HT-29 (cell line): ENCODE data around the gene ST6GALNAC2. TPM values are rescaled to one million over a fixed set of nuclear protein-coding genes. Genes with fewer than 3 reads are reported as not detected.
"Not testable (repeated sequence)": the region's sequence is repeated elsewhere in the genome, so short reads cannot be mapped to it uniquely, and the experiment has no call there.

Source experiments
- DNase-seq: peaks from one replicate; pipeline ENCODE4 v3.0.0-alpha.2; 2015; ENCODE audit warnings: low spot score
- small RNA-seq: library from RNA; depleted of rRNA; stranded (forward); fragments of <200 nt; gene quantifications from one replicate; pipeline ENCODE3, GENCODE V24; 2014
- total RNA-seq: library from RNA; depleted of rRNA; stranded (reverse); fragments of >200 nt; shearing (Covaris generic); gene quantifications from 2 replicates; pipeline ENCODE4 v1.2.3, GENCODE V29; 2014; rRNA removed

ST6GALNAC2 gene
- total RNA-seq, 1 experiment from 2014 or later = 2.6 TPM

GRCh38 chr17:76528528-76529223 is 57.0 kb downstream of the ST6GALNAC2 start:
- DNase-seq = no peak

GRCh38 chr17:76528156-76528527 is 57.5 kb downstream of the ST6GALNAC2 start:
- no peak for DNase-seq

GRCh38 chr17:76527430-76528111 is 58.1 kb downstream of the ST6GALNAC2 start:
- no peak for DNase-seq

DNA sequence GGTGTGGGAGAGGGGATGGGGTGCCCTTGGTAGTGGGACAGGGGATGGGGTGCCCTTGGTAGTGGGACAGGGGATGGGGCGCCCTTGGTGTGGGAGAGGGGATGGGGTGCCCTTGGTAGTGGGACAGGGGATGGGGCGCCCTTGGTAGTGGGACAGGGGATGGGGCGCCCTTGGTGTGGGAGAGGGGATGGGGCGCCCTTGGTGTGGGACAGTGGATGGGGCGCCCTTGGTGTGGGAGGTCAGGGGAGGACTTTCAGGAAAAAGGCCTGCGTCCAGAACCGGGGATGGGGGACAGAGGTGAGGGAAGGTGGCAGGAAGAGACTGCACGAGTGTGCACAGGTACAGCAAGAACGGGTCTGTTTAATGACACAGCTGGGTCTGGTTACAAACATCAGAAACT is 58.6 kb downstream of the ST6GALNAC2 start:
- not testable (repeated sequence) for DNase-seq

- DNase-seq = not testable (repeated sequence)
Observed at GRCh38 chr17:76525513-76525833, 60.2 kb downstream of the ST6GALNAC2 start.

DNA sequence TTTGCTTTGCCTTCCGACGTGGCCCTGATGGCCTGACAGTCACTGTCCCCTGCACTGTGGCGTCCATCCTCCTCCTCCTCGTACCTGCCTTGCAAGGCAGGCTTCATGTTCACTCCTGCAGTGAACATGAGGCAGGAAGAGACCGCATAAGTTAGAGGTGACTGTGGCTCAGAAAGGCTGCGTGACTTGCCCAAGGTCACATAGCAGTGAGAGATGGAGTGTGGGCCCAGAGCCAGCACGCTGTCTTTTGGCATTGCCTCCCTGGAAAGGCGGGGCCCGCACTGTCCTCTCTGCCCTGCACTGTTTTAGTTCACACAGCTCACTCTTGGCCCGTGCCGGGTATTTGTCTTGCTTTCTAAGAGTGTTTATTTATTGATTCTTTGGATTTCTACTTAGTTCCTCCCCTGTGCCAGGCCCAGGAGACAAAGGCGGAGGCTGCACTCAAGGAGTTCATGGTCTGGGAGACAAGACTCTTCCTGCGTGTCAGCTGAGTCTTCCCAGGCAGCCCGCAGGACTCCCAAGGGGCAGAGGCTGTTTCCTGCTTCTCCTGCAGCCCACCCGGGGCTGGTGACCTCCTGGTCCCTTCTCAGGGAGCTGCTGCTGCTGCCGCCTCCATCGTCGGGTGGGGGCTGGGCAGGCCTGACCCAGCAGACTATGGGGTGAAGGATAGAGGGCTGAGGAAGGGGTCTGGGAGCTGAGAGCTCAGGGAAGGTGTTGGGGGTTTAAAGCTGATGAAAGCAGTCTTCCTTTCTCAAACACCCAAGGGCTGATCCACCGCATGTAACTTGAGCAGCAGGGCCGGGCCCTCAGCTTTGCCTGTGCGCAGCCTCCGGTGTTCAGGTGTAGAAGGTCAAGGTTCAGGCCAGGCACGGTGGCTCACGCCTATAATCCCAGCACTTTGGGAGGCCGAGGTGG is 60.8 kb downstream of the ST6GALNAC2 start:
- no peak for DNase-seq

DNA sequence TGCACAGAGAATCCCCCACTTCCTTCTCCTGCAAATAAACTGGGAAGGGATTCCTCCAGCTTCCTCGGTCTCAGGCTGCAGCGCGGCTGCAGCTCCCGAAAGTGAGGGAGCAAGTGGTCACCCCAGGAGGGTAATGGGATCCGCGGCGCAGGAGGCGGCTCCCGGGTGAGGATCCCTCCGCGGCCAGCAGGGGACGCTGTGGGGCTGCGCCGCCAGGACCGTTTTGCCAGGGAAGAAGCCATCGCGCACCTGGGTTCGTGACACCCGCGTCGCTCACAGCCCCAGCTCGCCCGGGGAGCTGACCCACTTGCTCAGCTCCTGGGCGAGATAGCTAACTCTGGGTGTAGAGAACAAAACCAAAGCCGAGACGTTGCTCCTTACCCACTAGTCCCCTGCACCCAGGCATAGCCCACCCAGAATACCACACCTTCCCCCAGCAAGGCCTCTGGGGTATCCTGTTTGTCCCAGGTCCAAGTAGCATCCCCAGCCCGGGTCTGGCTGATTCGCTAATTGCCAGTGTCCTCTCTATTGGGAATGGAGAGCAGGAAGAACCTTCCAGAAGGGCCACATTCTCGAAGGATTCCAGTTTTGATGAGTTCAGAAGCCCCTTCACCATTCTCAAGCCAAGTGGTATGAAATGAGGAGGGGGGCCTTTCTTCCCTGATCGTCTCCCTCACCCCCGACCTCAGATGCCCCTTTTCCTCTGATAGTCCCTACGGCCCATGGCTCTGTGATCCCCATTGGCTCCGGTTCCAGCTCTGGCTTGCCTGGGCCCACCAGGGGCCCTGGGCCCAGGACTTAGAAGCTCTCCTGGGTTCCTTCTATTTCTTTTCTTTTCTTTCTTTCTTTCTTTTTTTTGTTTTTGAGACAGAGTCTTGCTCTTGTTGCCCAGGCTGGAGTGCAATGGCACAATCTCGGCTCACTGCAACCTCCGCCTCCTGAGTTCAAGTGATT is 62.3 kb downstream of the ST6GALNAC2 start:
- peak; percentile 79 for DNase-seq

DNA sequence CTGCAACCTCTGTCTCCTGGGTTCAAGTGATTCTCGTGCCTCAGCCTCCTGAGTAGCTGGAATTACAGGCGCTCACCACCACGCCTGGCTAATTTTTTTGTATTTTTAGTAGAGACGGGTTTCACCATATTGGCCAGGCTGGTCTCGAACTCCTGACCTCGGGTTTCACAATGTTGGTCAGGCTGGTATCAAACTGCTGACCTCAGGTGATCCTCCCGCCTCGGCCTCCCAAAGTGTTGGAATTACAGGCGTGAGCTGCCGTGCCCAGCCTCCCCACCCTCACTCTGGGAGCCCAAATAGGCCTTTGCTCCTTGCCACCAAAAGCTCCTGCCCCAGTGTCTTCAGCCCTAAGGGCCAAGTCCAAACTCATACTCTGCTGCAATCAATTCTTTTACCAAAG is 64.0 kb downstream of the ST6GALNAC2 start:
- DNase-seq = not testable (repeated sequence)

DNA sequence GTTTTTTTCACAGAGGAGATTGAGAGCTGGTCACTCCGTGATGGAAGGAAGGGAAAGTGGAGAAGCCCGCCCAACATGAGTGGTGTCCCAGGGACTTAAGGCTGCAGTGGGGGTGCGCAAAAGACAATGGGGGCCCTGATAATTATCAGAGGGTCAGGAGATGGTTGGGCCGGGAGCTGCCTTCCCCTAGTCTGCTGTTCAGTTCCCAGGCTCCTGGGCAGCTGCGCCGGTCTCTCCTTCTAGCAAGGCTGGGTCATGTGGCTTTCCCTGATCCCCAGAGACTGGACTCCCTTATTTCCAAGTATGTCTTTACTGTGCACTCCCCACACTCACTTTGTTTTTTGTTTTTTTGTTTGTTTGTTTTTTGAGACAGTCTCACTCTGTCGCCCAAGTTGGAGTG is 64.4 kb downstream of the ST6GALNAC2 start:
- DNase-seq = no peak

DNA sequence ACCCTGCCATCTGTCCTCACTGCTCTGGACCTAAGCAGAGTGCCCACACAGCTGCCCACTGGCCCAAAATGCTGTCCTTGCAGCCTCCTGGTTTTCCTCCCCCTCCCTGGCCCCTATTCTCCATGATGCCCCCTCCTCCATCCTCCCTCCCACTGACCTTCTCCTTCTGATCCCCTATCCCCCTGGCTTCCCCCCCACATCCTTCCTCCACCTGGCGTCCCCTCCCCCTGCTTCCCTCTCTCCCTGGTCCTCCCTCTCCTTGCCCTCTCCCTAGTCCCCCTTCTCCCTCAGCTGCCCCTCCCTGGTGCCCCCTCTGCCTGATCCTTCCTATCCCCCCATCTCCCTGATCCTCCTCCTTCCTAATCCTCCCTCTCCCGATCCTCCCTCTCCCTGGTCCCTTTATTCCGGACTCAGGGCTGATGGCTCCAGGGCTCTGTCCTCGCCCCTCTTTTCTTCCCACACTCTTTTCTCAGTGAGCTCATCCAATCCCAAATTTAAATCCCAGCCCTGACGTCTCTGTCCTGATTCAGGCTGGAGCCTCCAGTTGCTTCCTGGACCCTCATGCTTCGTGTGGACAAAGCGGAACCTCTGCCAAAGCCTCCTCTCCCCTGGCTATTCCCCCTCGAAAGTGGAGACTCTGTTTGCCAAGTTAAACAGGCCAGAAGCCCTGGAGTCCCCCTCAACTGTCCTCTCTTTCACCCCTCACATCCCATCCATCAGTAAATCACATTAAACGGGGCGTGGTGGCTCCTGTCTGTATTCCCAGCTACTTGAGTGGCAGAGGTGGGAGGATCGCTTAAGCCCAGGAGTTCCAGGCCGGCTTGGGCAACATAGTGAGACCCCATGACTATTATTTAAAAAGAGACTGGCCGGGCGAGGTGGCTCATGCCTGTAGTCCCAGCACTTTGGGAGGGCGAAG is 66.4 kb downstream of the ST6GALNAC2 start:
- DNase-seq = no peak

DNA sequence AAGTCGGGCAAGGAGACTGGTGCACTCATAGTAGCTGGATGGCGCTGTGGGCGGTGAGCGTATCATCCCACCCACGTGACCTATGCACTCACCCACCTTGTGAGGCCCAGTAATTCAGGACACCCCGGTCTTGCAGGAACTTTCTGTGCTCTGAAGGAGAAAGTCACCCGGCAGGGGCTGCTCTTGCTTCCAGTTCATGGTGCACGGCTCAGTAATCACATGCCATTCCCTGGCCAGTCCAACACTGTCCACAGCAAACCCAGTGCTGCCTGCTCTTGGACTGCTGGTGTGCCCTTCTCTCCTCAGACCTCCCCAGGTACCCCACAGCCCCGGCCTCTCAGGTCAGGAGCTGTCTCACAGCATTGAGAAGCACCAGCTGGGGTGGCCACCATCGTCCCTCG is 68.0 kb downstream of the ST6GALNAC2 start:
- no peak for DNase-seq

Small RNA genes lying within 50 kb of the gene (small RNA-seq; reads per million reads assigned to genes)
- not detected for gene AC015802.2
- not detected for gene SNORD1A
- gene SNORD1B = 20.6 reads per million, percentile 92 among the genes with 10 or more reads in this experiment

Other genes with a start within 250 kb of the ST6GALNAC2 start
- 31.7 and 35.5 TPM in 2 replicates for gene PRPSAP1, start 231.9 kb downstream of the ST6GALNAC2 start, total RNA-seq
- gene SPHK1, start 201.3 kb downstream of the ST6GALNAC2 start, total RNA-seq = 2.7 and 4.4 TPM in 2 replicates
- 22.4 and 24.4 TPM in 2 replicates for gene UBE2O, start 132.7 kb downstream of the ST6GALNAC2 start, total RNA-seq
- not detected in 2 replicates for gene AANAT, start 118.3 kb downstream of the ST6GALNAC2 start, total RNA-seq
- gene RHBDF2, start 84.4 kb downstream of the ST6GALNAC2 start, total RNA-seq = 42.0 and 46.5 TPM in 2 replicates
- not detected in 2 replicates for gene CYGB, start 48.2 kb downstream of the ST6GALNAC2 start, total RNA-seq
- not detected in 2 replicates for gene PRCD, start 45.8 kb downstream of the ST6GALNAC2 start, total RNA-seq
- gene ST6GALNAC1, start 57.9 kb upstream of the ST6GALNAC2 start, total RNA-seq = 5.3 and 9.6 TPM in 2 replicates
- 0.23 and 0.99 TPM in 2 replicates for gene MXRA7, start 125.1 kb upstream of the ST6GALNAC2 start, total RNA-seq
- gene JMJD6, start 140.7 kb upstream of the ST6GALNAC2 start, total RNA-seq = 28.0 and 34.0 TPM in 2 replicates
- gene METTL23, start 141.0 kb upstream of the ST6GALNAC2 start, total RNA-seq = 52.1 and 52.8 TPM in 2 replicates
- gene SRSF2, start 151.5 kb upstream of the ST6GALNAC2 start, total RNA-seq = 1,245 and 1,410 TPM in 2 replicates
- gene MFSD11, start 152.3 kb upstream of the ST6GALNAC2 start, total RNA-seq = 21.5 and 24.9 TPM in 2 replicates